Measurements from ENCODE around the gene TMED4. TPM values are rescaled to one million over a fixed set of nuclear protein-coding genes. Genes with fewer than 3 reads are reported as not detected.

Gene TMED4
- 100 to 1,000 TPM; 134 to 149 (median 143) TPM for polyA plus RNA-seq (ENCODE audit: insufficient read length in 4 of 4)

GRCh38 chr7:44581879-44582603 is at the start of gene TMED4:
Gene TMED4, minus strand, starts transcription at chr7:44582231. Its CDS starts 25 bp downstream, at chr7:44582206.
- DNase-seq (ENCODE audit: low read depth in 4 of 4, low spot score in 3 of 4): peak; percentile 97 to 99 (median 98)

GRCh38 chr7:44631458-44632115 is 49.6 kb upstream of the TMED4 start:
- no peak for DNase-seq (ENCODE audit: low read depth in 4 of 4, low spot score in 3 of 4)

DNA sequence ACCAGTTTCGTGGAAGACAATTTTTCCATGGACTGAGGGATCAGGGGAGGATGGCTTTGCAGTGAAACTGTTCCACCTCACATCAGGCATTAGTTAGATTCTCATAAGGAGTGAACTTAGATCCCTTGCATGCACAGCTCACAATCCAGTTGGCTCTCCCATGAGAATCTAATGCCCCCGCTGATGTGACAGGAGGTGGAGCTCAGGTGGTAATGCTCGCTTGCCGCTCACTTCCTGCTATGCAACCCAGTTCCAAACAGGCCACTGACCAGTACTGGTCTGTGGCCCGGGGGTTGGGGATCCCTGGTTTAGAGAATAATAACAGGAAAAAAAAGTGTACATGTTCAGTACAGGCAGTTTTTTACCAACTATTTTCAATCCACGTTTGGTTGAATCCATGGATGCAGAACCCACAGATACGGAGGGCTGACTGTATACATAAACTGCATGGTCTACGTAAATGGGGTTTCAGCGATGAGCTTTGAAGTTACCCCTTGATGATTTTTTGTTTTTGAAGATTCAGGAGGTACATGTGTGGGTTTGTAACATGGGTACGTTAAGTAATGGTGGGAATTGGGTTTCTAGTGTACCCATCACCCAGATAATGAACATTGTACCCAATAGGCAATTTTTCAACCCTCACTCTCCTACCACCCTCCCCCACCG is 48.9 kb upstream of the TMED4 start:
- DNase-seq (ENCODE audit: low read depth in 4 of 4, low spot score in 3 of 4): no peak

GRCh38 chr7:44629829-44630522 is 47.9 kb upstream of the TMED4 start:
- no peak for DNase-seq (ENCODE audit: low read depth in 4 of 4, low spot score in 3 of 4)

DNA sequence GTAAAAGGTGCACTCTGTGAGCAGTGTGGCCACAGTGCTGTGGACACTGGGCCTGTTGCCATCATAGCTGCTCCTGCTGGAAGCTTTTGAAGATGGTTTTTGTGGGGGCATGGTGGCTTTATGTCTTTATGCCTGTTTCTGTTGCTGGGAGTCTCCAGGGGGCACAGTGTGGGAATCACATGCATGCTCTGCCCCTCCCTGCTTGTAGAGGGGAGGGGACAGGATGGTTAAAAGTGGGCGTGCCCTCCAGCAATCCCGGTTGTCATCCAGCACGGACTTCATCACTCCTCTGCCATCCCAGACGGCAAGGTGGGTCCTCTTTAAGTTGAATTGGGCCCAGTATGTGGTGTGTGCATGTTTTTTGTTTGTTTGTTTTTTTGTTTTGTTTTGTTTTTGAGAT is 44.6 kb upstream of the TMED4 start:
- no peak for DNase-seq (ENCODE audit: low read depth in 4 of 4, low spot score in 3 of 4)

GRCh38 chr7:44625526-44626471 is 43.8 kb upstream of the TMED4 start:
- DNase-seq (ENCODE audit: low read depth in 4 of 4, low spot score in 3 of 4): no peak

GRCh38 chr7:44624318-44624717 is 42.3 kb upstream of the TMED4 start:
- DNase-seq (ENCODE audit: low read depth in 4 of 4, low spot score in 3 of 4): no peak

GRCh38 chr7:44622342-44623151 is 40.5 kb upstream of the TMED4 start:
- no peak for DNase-seq (ENCODE audit: low read depth in 4 of 4, low spot score in 3 of 4)

- no peak for DNase-seq (ENCODE audit: low read depth in 4 of 4, low spot score in 3 of 4)
Observed at GRCh38 chr7:44621750-44622103, 39.7 kb upstream of the TMED4 start.

- no peak for DNase-seq (ENCODE audit: low read depth in 4 of 4, low spot score in 3 of 4)
Observed at GRCh38 chr7:44621034-44621749, 39.2 kb upstream of the TMED4 start.

- DNase-seq (ENCODE audit: low read depth in 4 of 4, low spot score in 3 of 4): no peak
Observed at GRCh38 chr7:44618753-44619152, 36.7 kb upstream of the TMED4 start.

GRCh38 chr7:44618045-44618444 is 36.0 kb upstream of the TMED4 start:
- DNase-seq (ENCODE audit: low read depth in 4 of 4, low spot score in 3 of 4): no peak

GRCh38 chr7:44617225-44617890 is 35.3 kb upstream of the TMED4 start:
- DNase-seq (ENCODE audit: low read depth in 4 of 4, low spot score in 3 of 4): no peak

DNA sequence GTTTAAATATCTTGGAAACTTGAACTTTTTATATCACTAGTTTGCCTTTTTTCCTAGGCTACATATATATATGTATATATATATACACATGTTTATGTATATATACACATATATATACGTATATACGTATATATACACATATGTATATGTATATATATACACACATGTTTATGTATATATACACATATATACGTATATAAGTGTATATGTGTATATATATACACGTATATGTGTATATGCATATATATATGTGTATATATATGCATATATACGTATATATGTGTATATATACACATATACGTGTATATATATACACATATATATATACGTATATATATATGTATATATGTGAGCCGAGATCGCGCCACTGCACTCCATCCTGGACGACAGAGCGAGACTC is 34.5 kb upstream of the TMED4 start:
- no peak for DNase-seq (ENCODE audit: low read depth in 4 of 4, low spot score in 3 of 4)

- DNase-seq (ENCODE audit: low read depth in 4 of 4, low spot score in 3 of 4): no peak
Observed at GRCh38 chr7:44615793-44616192, 33.8 kb upstream of the TMED4 start.

DNA sequence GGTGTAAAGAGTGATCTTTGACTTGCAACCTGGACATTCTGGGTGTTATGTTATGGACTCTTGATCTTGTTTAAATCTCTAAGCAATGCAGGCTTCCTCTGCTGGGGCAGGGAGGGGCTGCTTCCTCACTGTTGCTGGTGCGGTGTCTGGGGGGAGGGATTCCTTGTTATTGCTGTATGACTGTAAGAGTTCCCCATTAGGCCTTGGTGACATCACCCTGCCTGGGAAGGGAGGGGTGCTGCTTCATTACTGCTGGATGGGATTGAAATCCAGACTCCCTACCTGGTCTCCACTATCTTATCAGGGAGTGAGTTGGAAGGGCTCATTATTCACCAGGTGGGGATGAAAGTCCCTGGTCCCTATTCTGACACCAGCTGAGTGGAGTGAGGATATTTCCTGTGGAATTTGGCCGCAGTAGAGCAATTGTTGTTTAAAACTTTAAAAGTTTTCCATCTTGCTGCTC is 33.1 kb upstream of the TMED4 start:
- no peak for DNase-seq (ENCODE audit: low read depth in 4 of 4, low spot score in 3 of 4)

DNA sequence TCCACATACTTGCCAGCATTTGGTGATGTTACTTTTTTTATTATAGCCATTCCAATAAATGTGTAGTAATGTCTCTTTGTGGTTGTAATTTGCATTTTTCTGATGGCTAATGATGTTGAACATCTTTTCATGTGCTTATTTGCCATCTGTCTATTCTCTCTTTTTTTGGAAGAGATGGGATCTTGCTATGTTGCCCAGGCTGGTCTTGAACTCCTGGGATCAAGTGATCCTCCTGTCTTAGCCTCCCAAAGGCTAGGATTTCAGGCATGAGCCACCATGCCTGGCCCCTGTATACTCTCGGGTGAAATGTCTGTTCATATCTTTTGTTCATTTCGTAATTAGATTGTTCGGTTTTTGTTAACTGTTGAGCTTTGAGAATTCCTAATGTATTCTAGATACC is 27.8 kb upstream of the TMED4 start:
- DNase-seq (ENCODE audit: low read depth in 4 of 4, low spot score in 3 of 4): no peak
